GM12892 (cell line): ENCODE data around the gene RBM20.

Experiments
- POLR2A ChIP-seq: IDR thresholded peaks from 2 replicates; pipeline ENCODE4 v1.6.1; 2011; ENCODE audit warnings: low read depth, low read length, control low read depth
- POLR2AphosphoS5 ChIP-seq: IDR thresholded peaks from 2 replicates; pipeline ENCODE4 v1.6.1; 2011; ENCODE audit warnings: low read depth, low read length, control low read depth
- TAF1 ChIP-seq: IDR thresholded peaks from 2 replicates; pipeline ENCODE4 v1.6.1; 2011; ENCODE audit warnings: low read depth, mild to moderate bottlenecking, control low read depth, low read length, borderline replicate concordance

DNA sequence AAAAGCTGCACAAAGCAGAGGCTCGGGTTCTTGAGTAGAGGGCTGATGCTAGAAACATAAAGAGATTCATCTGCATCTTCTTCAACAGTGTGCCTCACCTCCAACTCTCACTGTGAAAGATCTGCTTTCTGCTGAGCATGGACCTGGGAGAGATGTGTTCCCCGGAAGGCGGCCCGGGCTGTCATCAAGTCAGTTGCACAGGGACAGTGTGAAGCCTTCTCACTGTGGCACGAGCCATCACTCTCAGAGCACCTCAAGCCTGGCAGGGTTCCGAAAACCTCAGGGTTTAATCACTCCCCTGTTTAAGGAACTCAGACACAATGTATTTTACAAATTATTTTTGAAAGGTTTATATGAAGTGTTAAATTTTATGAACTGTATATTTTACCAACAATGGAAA is 98.7 kb downstream of the RBM20 start:
- TF ChIP-seq POLR2A (no peak), POLR2AphosphoS5 (no peak), TAF1 (no peak)
